ENCODE data around the gene NKAIN2. TPM values are rescaled to one million over a fixed set of nuclear protein-coding genes. Genes with fewer than 3 reads are reported as not detected.

NKAIN2 gene
- polyA plus RNA-seq = under 1 TPM in 1 of 2 donors, not detected in 1; 0.02 TPM

- H3K36me3 ChIP-seq (ENCODE audit: control insufficient read depth in 2 of 2, insufficient read depth in 2 of 2, low read length in 1 of 2) = no peaks in the 10 kb centered on the region
- 1% methylated on average over 75 to 84 of the region's 84 CpGs for WGBS, 2 donors
- peaks cover 7 to 17% of the 10 kb centered on the region in 2 donors for H3K27me3 ChIP-seq (ENCODE audit: control insufficient read depth in 1 of 2, insufficient read depth in 2 of 2, low read length in 2 of 2)
- H3K4me1 ChIP-seq (ENCODE audit: control insufficient read depth in 2 of 2, insufficient read depth in 2 of 2, low read length in 1 of 2) = peaks cover 0 to 6% of the 10 kb centered on the region in 2 donors
- peak within 1 kb of the TSS; percentile 41 for H3K4me3 ChIP-seq (ENCODE audit: low read depth in 1 of 2, low read length in 2 of 2)
- no peaks in the 10 kb centered on the region for H3K9me3 ChIP-seq (ENCODE audit: control insufficient read depth in 2 of 2, insufficient read depth in 1 of 2, low read depth in 1 of 2, low read length in 1 of 2)
- H3K27ac ChIP-seq (ENCODE audit: low read depth in 2 of 2, low read length in 1 of 2) = no peak within 1 kb of the TSS
Observed at GRCh38 chr6:123803504-123804013, at the start of gene NKAIN2. Gene NKAIN2 (plus strand): TSS chr6:123803865.

- WGBS, 2 donors = 91 to 96% methylated on average over 1 of the region's 1 CpG
Observed at GRCh38 chr6:123759472-123759871, 44.2 kb upstream of the NKAIN2 start.

GRCh38 chr6:123763904-123764303 lies 39.8 kb upstream of the NKAIN2 start:
- no peaks in the 10 kb centered on the region for H3K36me3 ChIP-seq (ENCODE audit: control insufficient read depth in 2 of 2, insufficient read depth in 2 of 2, low read length in 1 of 2)
- WGBS, 2 donors = 72 to 75% methylated on average over 1 of the region's 1 CpG
- no peak overlapping the region for H3K4me3 ChIP-seq (ENCODE audit: low read depth in 1 of 2, low read length in 2 of 2)
- H3K27ac ChIP-seq (ENCODE audit: low read depth in 2 of 2, low read length in 1 of 2) = no peak overlapping the region
- no peaks in the 10 kb centered on the region for H3K9me3 ChIP-seq (ENCODE audit: control insufficient read depth in 2 of 2, insufficient read depth in 1 of 2, low read depth in 1 of 2, low read length in 1 of 2)
- H3K27me3 ChIP-seq (ENCODE audit: control insufficient read depth in 1 of 2, insufficient read depth in 2 of 2, low read length in 2 of 2) = no peaks in the 10 kb centered on the region
- no peaks in the 10 kb centered on the region for H3K4me1 ChIP-seq (ENCODE audit: control insufficient read depth in 2 of 2, insufficient read depth in 2 of 2, low read length in 1 of 2)

More at GRCh38 chr6:123759472-123759871, 44.2 kb upstream of the NKAIN2 start:
- Histone ChIP-seq H3K27ac (ENCODE audit: low read depth in 2 of 2, low read length in 1 of 2) (no peak overlapping the region), H3K36me3 (ENCODE audit: control insufficient read depth in 2 of 2, insufficient read depth in 2 of 2, low read length in 1 of 2) (no peaks in the 10 kb centered on the region), H3K9me3 (ENCODE audit: control insufficient read depth in 2 of 2, insufficient read depth in 1 of 2, low read depth in 1 of 2, low read length in 1 of 2) (no peaks in the 10 kb centered on the region), H3K4me1 (ENCODE audit: control insufficient read depth in 2 of 2, insufficient read depth in 2 of 2, low read length in 1 of 2) (no peaks in the 10 kb centered on the region), H3K4me3 (ENCODE audit: low read depth in 1 of 2, low read length in 2 of 2) (no peak overlapping the region), H3K27me3 (ENCODE audit: control insufficient read depth in 1 of 2, insufficient read depth in 2 of 2, low read length in 2 of 2) (no peaks in the 10 kb centered on the region)

GRCh38 chr6:123764722-123765121 lies 38.9 kb upstream of the NKAIN2 start:
- H3K27ac ChIP-seq (ENCODE audit: low read depth in 2 of 2, low read length in 1 of 2) = no peak overlapping the region
- H3K9me3 ChIP-seq (ENCODE audit: control insufficient read depth in 2 of 2, insufficient read depth in 1 of 2, low read depth in 1 of 2, low read length in 1 of 2) = no peaks in the 10 kb centered on the region
- no peaks in the 10 kb centered on the region for H3K4me1 ChIP-seq (ENCODE audit: control insufficient read depth in 2 of 2, insufficient read depth in 2 of 2, low read length in 1 of 2)
- H3K36me3 ChIP-seq (ENCODE audit: control insufficient read depth in 2 of 2, insufficient read depth in 2 of 2, low read length in 1 of 2) = no peaks in the 10 kb centered on the region
- 52 to 58% methylated on average over 2 of the region's 2 CpGs for WGBS, 2 donors
- H3K4me3 ChIP-seq (ENCODE audit: low read depth in 1 of 2, low read length in 2 of 2) = no peak overlapping the region
- H3K27me3 ChIP-seq (ENCODE audit: control insufficient read depth in 1 of 2, insufficient read depth in 2 of 2, low read length in 2 of 2) = no peaks in the 10 kb centered on the region

DNA sequence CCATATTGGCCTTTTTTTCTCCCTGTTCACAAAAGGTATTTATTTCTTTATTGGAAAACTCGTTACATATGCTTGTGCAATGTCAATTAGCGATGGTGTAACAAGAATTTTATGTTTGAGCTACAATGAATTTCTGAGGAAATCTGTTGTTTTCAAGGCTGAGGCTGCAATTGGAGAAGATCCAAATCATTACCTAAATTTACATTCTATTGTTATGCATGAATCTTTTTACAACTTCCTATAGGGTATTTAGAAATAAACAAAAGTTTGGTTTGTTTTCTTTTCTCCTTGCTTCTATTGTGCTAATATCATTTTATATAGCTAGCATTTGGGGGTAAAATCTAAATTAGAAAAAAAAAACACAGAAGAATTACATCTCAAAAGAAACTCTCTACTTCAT lies 34.7 kb upstream of the NKAIN2 start:
- 78% methylated on average over 2 of the region's 2 CpGs for WGBS, 2 donors
- no peak overlapping the region for H3K4me3 ChIP-seq (ENCODE audit: low read depth in 1 of 2, low read length in 2 of 2)
- H3K36me3 ChIP-seq (ENCODE audit: control insufficient read depth in 2 of 2, insufficient read depth in 2 of 2, low read length in 1 of 2) = no peaks in the 10 kb centered on the region
- H3K27me3 ChIP-seq (ENCODE audit: control insufficient read depth in 1 of 2, insufficient read depth in 2 of 2, low read length in 2 of 2) = no peaks in the 10 kb centered on the region
- H3K9me3 ChIP-seq (ENCODE audit: control insufficient read depth in 2 of 2, insufficient read depth in 1 of 2, low read depth in 1 of 2, low read length in 1 of 2) = no peaks in the 10 kb centered on the region
- H3K4me1 ChIP-seq (ENCODE audit: control insufficient read depth in 2 of 2, insufficient read depth in 2 of 2, low read length in 1 of 2) = no peaks in the 10 kb centered on the region
- no peak overlapping the region for H3K27ac ChIP-seq (ENCODE audit: low read depth in 2 of 2, low read length in 1 of 2)

DNA sequence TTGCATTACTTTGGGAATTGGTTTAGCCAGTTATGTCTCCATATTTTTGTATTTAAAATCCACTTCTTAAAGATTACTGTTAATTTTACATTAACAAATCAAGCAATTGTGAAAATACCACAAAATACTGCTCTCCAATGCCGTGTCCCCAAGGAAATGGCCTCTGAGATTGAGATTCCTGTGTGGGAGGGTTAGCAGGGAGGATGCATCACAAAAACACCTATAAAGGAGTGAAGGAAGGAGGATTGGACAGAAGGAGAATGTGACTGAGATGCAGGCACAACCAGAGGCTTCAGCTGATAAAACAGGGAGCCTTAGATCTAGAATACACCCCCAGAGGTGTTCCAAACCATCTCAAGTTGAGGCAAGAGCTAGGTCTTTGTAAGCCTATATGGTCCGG lies 34.2 kb upstream of the NKAIN2 start:
- no peaks in the 10 kb centered on the region for H3K4me1 ChIP-seq (ENCODE audit: control insufficient read depth in 2 of 2, insufficient read depth in 2 of 2, low read length in 1 of 2)
- no peaks in the 10 kb centered on the region for H3K27me3 ChIP-seq (ENCODE audit: control insufficient read depth in 1 of 2, insufficient read depth in 2 of 2, low read length in 2 of 2)
- H3K4me3 ChIP-seq (ENCODE audit: low read depth in 1 of 2, low read length in 2 of 2) = no peak overlapping the region
- whole genome bisulfite sequencing, 2 donors = 81 to 83% methylated on average over 2 of the region's 2 CpGs
- H3K27ac ChIP-seq (ENCODE audit: low read depth in 2 of 2, low read length in 1 of 2) = no peak overlapping the region
- no peaks in the 10 kb centered on the region for H3K9me3 ChIP-seq (ENCODE audit: control insufficient read depth in 2 of 2, insufficient read depth in 1 of 2, low read depth in 1 of 2, low read length in 1 of 2)
- no peaks in the 10 kb centered on the region for H3K36me3 ChIP-seq (ENCODE audit: control insufficient read depth in 2 of 2, insufficient read depth in 2 of 2, low read length in 1 of 2)

DNA sequence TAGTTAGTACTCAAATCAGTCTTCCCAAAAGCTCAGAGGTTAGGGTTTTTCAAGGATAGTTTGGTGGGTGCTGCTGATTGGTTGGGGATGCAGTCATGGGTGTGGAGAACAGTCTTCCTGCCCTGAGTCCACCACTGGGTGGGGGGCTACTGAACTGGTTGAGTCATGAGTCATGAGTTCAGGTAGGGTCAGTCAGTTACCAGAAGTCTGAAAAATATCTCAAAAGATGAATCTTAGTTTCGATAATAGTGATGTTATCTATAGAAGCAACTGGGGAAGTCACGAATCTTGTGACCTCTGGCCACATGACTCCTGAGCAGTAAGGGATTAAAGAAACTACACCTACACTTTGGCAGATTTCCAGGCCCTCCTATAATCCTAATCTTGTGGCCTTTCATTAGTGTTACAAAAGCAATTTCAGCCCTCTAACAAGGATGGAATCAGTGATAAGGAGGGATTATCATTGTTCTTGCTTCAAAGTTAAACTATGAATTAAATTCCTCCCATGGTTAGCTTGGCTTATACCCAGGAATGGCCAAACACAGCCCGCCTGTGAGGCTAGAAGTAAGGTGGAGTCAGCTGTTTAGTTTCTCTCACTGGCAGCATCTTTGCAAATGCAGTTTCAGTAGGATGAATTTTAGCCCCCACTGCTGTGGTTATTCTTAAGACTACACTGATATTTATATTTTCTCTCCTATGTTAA lies 33.3 kb upstream of the NKAIN2 start:
- Histone ChIP-seq H3K27ac (ENCODE audit: low read depth in 2 of 2, low read length in 1 of 2) (no peak overlapping the region), H3K27me3 (ENCODE audit: control insufficient read depth in 1 of 2, insufficient read depth in 2 of 2, low read length in 2 of 2) (no peaks in the 10 kb centered on the region), H3K4me3 (ENCODE audit: low read depth in 1 of 2, low read length in 2 of 2) (no peak overlapping the region), H3K4me1 (ENCODE audit: control insufficient read depth in 2 of 2, insufficient read depth in 2 of 2, low read length in 1 of 2) (no peaks in the 10 kb centered on the region), H3K36me3 (ENCODE audit: control insufficient read depth in 2 of 2, insufficient read depth in 2 of 2, low read length in 1 of 2) (no peaks in the 10 kb centered on the region), H3K9me3 (ENCODE audit: control insufficient read depth in 2 of 2, insufficient read depth in 1 of 2, low read depth in 1 of 2, low read length in 1 of 2) (no peaks in the 10 kb centered on the region)
- 73 to 74% methylated on average over 3 of the region's 3 CpGs for WGBS, 2 donors

- Histone ChIP-seq H3K4me1 (ENCODE audit: control insufficient read depth in 2 of 2, insufficient read depth in 2 of 2, low read length in 1 of 2) (no peaks in the 10 kb centered on the region), H3K27me3 (ENCODE audit: control insufficient read depth in 1 of 2, insufficient read depth in 2 of 2, low read length in 2 of 2) (no peaks in the 10 kb centered on the region), H3K27ac (ENCODE audit: low read depth in 2 of 2, low read length in 1 of 2) (no peak overlapping the region), H3K9me3 (ENCODE audit: control insufficient read depth in 2 of 2, insufficient read depth in 1 of 2, low read depth in 1 of 2, low read length in 1 of 2) (no peaks in the 10 kb centered on the region), H3K4me3 (ENCODE audit: low read depth in 1 of 2, low read length in 2 of 2) (no peak overlapping the region), H3K36me3 (ENCODE audit: control insufficient read depth in 2 of 2, insufficient read depth in 2 of 2, low read length in 1 of 2) (no peaks in the 10 kb centered on the region)
- 57 to 61% methylated on average over 2 of the region's 2 CpGs for WGBS, 2 donors
Observed at GRCh38 chr6:123771126-123771525, 32.5 kb upstream of the NKAIN2 start.

GRCh38 chr6:123777563-123777962 lies 26.1 kb upstream of the NKAIN2 start:
- Histone ChIP-seq H3K27ac (ENCODE audit: low read depth in 2 of 2, low read length in 1 of 2) (no peak overlapping the region), H3K9me3 (ENCODE audit: control insufficient read depth in 2 of 2, insufficient read depth in 1 of 2, low read depth in 1 of 2, low read length in 1 of 2) (no peaks in the 10 kb centered on the region), H3K4me1 (ENCODE audit: control insufficient read depth in 2 of 2, insufficient read depth in 2 of 2, low read length in 1 of 2) (no peaks in the 10 kb centered on the region), H3K27me3 (ENCODE audit: control insufficient read depth in 1 of 2, insufficient read depth in 2 of 2, low read length in 2 of 2) (no peaks in the 10 kb centered on the region), H3K36me3 (ENCODE audit: control insufficient read depth in 2 of 2, insufficient read depth in 2 of 2, low read length in 1 of 2) (no peaks in the 10 kb centered on the region), H3K4me3 (ENCODE audit: low read depth in 1 of 2, low read length in 2 of 2) (no peak overlapping the region)
- 38 to 57% methylated on average over 3 of the region's 3 CpGs for WGBS, 2 donors

DNA sequence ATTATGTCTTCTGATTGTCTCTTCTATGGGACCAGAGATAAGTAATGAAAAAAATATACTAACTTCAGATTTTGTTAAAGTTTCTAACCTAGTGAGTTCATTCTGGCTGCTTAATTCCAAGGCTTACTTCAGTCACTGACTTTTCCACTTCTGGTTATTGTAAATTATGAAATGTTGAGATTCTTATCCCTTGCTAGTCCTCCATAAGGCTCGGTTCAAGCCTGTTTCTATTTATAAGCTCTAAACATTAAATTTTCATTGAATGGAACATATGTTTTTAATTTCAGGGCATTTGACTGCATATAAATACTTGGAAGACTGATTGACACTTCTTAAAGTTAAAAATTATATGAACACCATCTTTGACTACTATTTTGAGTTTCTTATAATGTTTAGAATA lies 23.6 kb upstream of the NKAIN2 start:
- Histone ChIP-seq H3K9me3 (ENCODE audit: control insufficient read depth in 2 of 2, insufficient read depth in 1 of 2, low read depth in 1 of 2, low read length in 1 of 2) (no peaks in the 10 kb centered on the region), H3K27me3 (ENCODE audit: control insufficient read depth in 1 of 2, insufficient read depth in 2 of 2, low read length in 2 of 2) (no peaks in the 10 kb centered on the region), H3K4me3 (ENCODE audit: low read depth in 1 of 2, low read length in 2 of 2) (no peak overlapping the region), H3K27ac (ENCODE audit: low read depth in 2 of 2, low read length in 1 of 2) (no peak overlapping the region), H3K4me1 (ENCODE audit: control insufficient read depth in 2 of 2, insufficient read depth in 2 of 2, low read length in 1 of 2) (no peaks in the 10 kb centered on the region), H3K36me3 (ENCODE audit: control insufficient read depth in 2 of 2, insufficient read depth in 2 of 2, low read length in 1 of 2) (no peaks in the 10 kb centered on the region)
- WGBS, 2 donors = 52 to 56% methylated on average over 1 of the region's 1 CpG
